NB4 (cell line): ENCODE data around the gene MIS18A.

Experiments used
- MYC ChIP-seq: IDR thresholded peaks from 2 replicates; pipeline ENCODE4 v1.6.1; 2011; ENCODE audit warnings: low read depth, low read length
- POLR2A ChIP-seq: IDR thresholded peaks from 2 replicates; pipeline ENCODE4 v1.6.1; 2011; ENCODE audit warnings: mild to moderate bottlenecking; ENCODE audit not compliant: insufficient read length; ENCODE audit errors: extremely low read depth
- TF ChIP-seq, protein P1 (sequence below): IDR thresholded peaks from one replicate; pipeline ENCODE4 v1.5.1; 2012; ENCODE audit warnings: low read depth, low read length
- TF ChIP-seq, protein P2 (sequence below): IDR thresholded peaks from 2 replicates; pipeline ENCODE4 v1.6.1; 2011; ENCODE audit warnings: low read depth, low read length

DNA sequence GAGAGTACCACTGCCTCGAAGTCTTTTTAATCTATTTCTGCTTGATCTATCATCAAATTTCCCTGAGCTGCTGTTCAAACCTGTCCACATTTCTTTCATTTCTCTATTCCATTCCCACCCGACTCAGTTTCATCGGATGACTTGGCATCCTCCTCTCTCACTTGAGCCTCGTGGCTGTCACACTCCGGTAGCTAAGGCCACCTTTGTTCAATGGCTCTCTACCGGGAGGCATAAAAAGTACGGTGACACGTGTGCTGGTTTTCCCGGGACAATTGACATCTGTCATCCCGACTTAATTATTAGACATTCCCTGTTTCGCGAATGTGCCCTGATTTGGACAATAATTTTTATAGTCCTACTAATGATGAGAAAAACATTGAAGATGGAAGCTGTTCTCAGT is 22.6 kb downstream of the MIS18A start:
- no peak for TF ChIP-seq POLR2A
- TF ChIP-seq, protein P1, sequence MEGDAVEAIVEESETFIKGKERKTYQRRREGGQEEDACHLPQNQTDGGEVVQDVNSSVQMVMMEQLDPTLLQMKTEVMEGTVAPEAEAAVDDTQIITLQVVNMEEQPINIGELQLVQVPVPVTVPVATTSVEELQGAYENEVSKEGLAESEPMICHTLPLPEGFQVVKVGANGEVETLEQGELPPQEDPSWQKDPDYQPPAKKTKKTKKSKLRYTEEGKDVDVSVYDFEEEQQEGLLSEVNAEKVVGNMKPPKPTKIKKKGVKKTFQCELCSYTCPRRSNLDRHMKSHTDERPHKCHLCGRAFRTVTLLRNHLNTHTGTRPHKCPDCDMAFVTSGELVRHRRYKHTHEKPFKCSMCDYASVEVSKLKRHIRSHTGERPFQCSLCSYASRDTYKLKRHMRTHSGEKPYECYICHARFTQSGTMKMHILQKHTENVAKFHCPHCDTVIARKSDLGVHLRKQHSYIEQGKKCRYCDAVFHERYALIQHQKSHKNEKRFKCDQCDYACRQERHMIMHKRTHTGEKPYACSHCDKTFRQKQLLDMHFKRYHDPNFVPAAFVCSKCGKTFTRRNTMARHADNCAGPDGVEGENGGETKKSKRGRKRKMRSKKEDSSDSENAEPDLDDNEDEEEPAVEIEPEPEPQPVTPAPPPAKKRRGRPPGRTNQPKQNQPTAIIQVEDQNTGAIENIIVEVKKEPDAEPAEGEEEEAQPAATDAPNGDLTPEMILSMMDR: no peak
- TF ChIP-seq, protein P2, sequence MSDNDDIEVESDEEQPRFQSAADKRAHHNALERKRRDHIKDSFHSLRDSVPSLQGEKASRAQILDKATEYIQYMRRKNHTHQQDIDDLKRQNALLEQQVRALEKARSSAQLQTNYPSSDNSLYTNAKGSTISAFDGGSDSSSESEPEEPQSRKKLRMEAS: no peak
- no peak for TF ChIP-seq MYC
